Mesenchymal stem cell (in vitro differentiated cells and primary cell): ENCODE measurements around the gene ACSM4.
A peak's percentile ranks its signal among the peaks of the same experiment; 100 is the strongest.

Experiments used
- DNase-seq: peaks from one replicate; pipeline ENCODE4 v3.0.0-alpha.2; 2013
- H2AFZ ChIP-seq: one replicate; pipeline ENCODE4 v1.6.1; 2013; ENCODE audit warnings: low read depth, mild to moderate bottlenecking, control low read depth, inconsistent platforms, low read length, moderate library complexity
- H2AK5ac ChIP-seq: 2 replicates; pipeline ENCODE4 v1.6.1; 2013; ENCODE audit warnings: low read length, moderate library complexity, mild to moderate bottlenecking, inconsistent platforms; ENCODE audit not compliant: severe bottlenecking
- H2BK120ac ChIP-seq: one replicate; pipeline ENCODE4 v1.6.1; 2013; ENCODE audit warnings: low read depth, mild to moderate bottlenecking, inconsistent platforms, low read length, moderate library complexity
- H2BK12ac ChIP-seq, 2 experiments: one replicate each; pipeline ENCODE4 v1.6.1; 2013; ENCODE audit warnings: inconsistent platforms in 2 of 2, low read length in 2 of 2, mild to moderate bottlenecking in 2 of 2, moderate library complexity in 2 of 2, control low read depth in 1 of 2
- H2BK15ac ChIP-seq: one replicate; pipeline ENCODE4 v1.6.1; 2013; ENCODE audit warnings: mild to moderate bottlenecking, low read depth, inconsistent platforms; ENCODE audit not compliant: poor library complexity, severe bottlenecking
- H2BK5ac ChIP-seq: 2 replicates; pipeline ENCODE4 v1.6.1; 2013; ENCODE audit warnings: low read depth, mild to moderate bottlenecking, low read length, control low read depth, inconsistent platforms; ENCODE audit not compliant: poor library complexity, severe bottlenecking
- H3K14ac ChIP-seq, 2 experiments: one replicate each; pipeline ENCODE4 v1.6.1; 2013; ENCODE audit warnings: inconsistent platforms in 2 of 2, low read length in 2 of 2, control low read depth in 1 of 2, mild to moderate bottlenecking in 1 of 2, moderate library complexity in 1 of 2
- H3K18ac ChIP-seq, 2 experiments: one replicate each; pipeline ENCODE4 v1.6.1; 2013; ENCODE audit warnings: inconsistent platforms in 2 of 2, low read length in 2 of 2, control low read depth in 1 of 2, low read depth in 1 of 2, mild to moderate bottlenecking in 1 of 2
- H3K23ac ChIP-seq, 2 experiments: one replicate each; pipeline ENCODE4 v1.6.1; 2013; ENCODE audit warnings: inconsistent platforms in 2 of 2, low read length in 2 of 2, mild to moderate bottlenecking in 2 of 2, moderate library complexity in 2 of 2, control low read depth in 1 of 2
- H3K27ac ChIP-seq: 2 replicates; pipeline ENCODE4 v1.5.1; 2013; ENCODE audit warnings: mild to moderate bottlenecking, moderate library complexity, low read length, control low read depth, inconsistent platforms; ENCODE audit not compliant: poor library complexity, severe bottlenecking
- H3K27me3 ChIP-seq, 2 experiments: 2 replicates each; pipeline versions ENCODE4 v1.6.1 to v1.7.0; 2013; ENCODE audit warnings: low read length in 2 of 2, mild to moderate bottlenecking in 2 of 2, moderate library complexity in 2 of 2, control low read depth in 1 of 2, inconsistent platforms in 1 of 2; ENCODE audit not compliant: control insufficient read depth in 1 of 2, insufficient read depth in 1 of 2
- H3K36me3 ChIP-seq, 2 experiments: 2 replicates each; pipeline versions ENCODE4 v1.6.1 to v1.7.0; 2013; ENCODE audit warnings: low read length in 2 of 2, control low read depth in 1 of 2, inconsistent platforms in 1 of 2, low read depth in 1 of 2, mild to moderate bottlenecking in 1 of 2; ENCODE audit not compliant: insufficient read depth in 2 of 2, control insufficient read depth in 1 of 2
- H3K4ac ChIP-seq, 2 experiments: one replicate each; pipeline ENCODE4 v1.6.1; 2013; ENCODE audit warnings: inconsistent platforms in 2 of 2, low read length in 2 of 2, mild to moderate bottlenecking in 2 of 2, moderate library complexity in 2 of 2, control low read depth in 1 of 2, low read depth in 1 of 2
- H3K4me1 ChIP-seq: 2 replicates; pipeline ENCODE4 v1.6.1; 2013; ENCODE audit warnings: low read depth, low read length, control low read depth; ENCODE audit not compliant: control insufficient read depth, insufficient read depth
- H3K4me2 ChIP-seq: 2 replicates; pipeline ENCODE4 v1.6.1; 2013; ENCODE audit warnings: low read length, mild to moderate bottlenecking, inconsistent platforms; ENCODE audit not compliant: poor library complexity, severe bottlenecking
- H3K4me3 ChIP-seq, 2 experiments: 2 replicates each; pipeline versions ENCODE4 v1.5.1 to v1.7.0; 2013; ENCODE audit warnings: low read length in 2 of 2, mild to moderate bottlenecking in 2 of 2, control low read depth in 1 of 2, low read depth in 1 of 2; ENCODE audit not compliant: insufficient read depth in 1 of 2
- H3K79me1 ChIP-seq: replicated peaks from 2 replicates; pipeline ENCODE4 v1.6.1; 2013; ENCODE audit warnings: mild to moderate bottlenecking, control low read depth, low read length, inconsistent platforms; ENCODE audit not compliant: poor library complexity, severe bottlenecking
- H3K9ac ChIP-seq: 2 replicates; pipeline ENCODE4 v1.7.0; 2013; ENCODE audit warnings: mild to moderate bottlenecking, low read length, moderate library complexity
- H3K9me3 ChIP-seq: 2 replicates; pipeline ENCODE4 v1.7.0; 2013; ENCODE audit warnings: mild to moderate bottlenecking, low read length; ENCODE audit not compliant: control insufficient read depth
- H4K8ac ChIP-seq: one replicate; pipeline ENCODE4 v1.6.1; 2013; ENCODE audit warnings: inconsistent platforms, mild to moderate bottlenecking, low read length, moderate library complexity
- H4K91ac ChIP-seq: one replicate; pipeline ENCODE4 v1.6.1; 2013; ENCODE audit warnings: mild to moderate bottlenecking, low read length, inconsistent platforms
- WGBS: methylation state at CpG from one replicate; pipeline ENCODE4 v1.1.7; 2013; ENCODE audit warnings: mixed read lengths; 5-methylcytosine and 5-hydroxymethylcytosine counted together

The ACSM4 gene

GRCh38 chr12:7339675-7340074, 35.8 kb downstream of the ACSM4 start:
- Histone ChIP-seq H2AK5ac (no peak overlapping the region), H3K4ac (no peak overlapping the region), H3K9me3 (peaks cover 19% of the 10 kb centered on the region), H3K4me2 (no peak overlapping the region), H3K23ac (no peak overlapping the region), H2BK12ac (no peak overlapping the region), H2BK120ac (no peak overlapping the region), H4K91ac (no peak overlapping the region), H4K8ac (no peak overlapping the region), H3K27ac (no peak overlapping the region), H3K9ac (no peak overlapping the region), H3K27me3 (no peaks in the 10 kb centered on the region), H2BK5ac (no peak overlapping the region), H3K79me1 (no peaks in the 10 kb centered on the region), H2BK15ac (no peak overlapping the region), H3K36me3 (no peaks in the 10 kb centered on the region), H3K18ac (no peak overlapping the region), H2AFZ (no peak overlapping the region), H3K14ac (no peak overlapping the region), H3K4me1 (no peaks in the 10 kb centered on the region), H3K4me3 (no peak overlapping the region)
- DNase-seq: no peak
- WGBS: 78% methylated on average over 1 of the region's 1 CpG

- no peak overlapping the region for H2BK12ac ChIP-seq
- no peak overlapping the region for H2AK5ac ChIP-seq
- no peaks in the 10 kb centered on the region for H3K79me1 ChIP-seq
- H2BK5ac ChIP-seq: no peak overlapping the region
- H2AFZ ChIP-seq: no peak overlapping the region
- no peak overlapping the region for H3K4me2 ChIP-seq
- H4K8ac ChIP-seq: no peak overlapping the region
- no peak overlapping the region for H2BK120ac ChIP-seq
- H2BK15ac ChIP-seq: no peak overlapping the region
- no peak overlapping the region for H3K9ac ChIP-seq
- no peak overlapping the region for H3K4me3 ChIP-seq
- no peak overlapping the region for H3K18ac ChIP-seq
- DNase-seq: peak; percentile 5
- no peak overlapping the region for H3K14ac ChIP-seq
- no peaks in the 10 kb centered on the region for H3K36me3 ChIP-seq
- no peak overlapping the region for H3K4ac ChIP-seq
- H3K27ac ChIP-seq: no peak overlapping the region
- no peaks in the 10 kb centered on the region for H3K4me1 ChIP-seq
- peaks cover 0 to 3% of the 10 kb centered on the region in 2 experiments for H3K27me3 ChIP-seq
- no peak overlapping the region for H3K23ac ChIP-seq
- peaks cover 23% of the 10 kb centered on the region for H3K9me3 ChIP-seq
- no peak overlapping the region for H4K91ac ChIP-seq
Measured at GRCh38 chr12:7344833-7345606, 41.1 kb downstream of the ACSM4 start.

GRCh38 chr12:7346551-7347225, 42.8 kb downstream of the ACSM4 start:
- Histone ChIP-seq H4K8ac (no peak overlapping the region), H3K9me3 (peaks cover 21% of the 10 kb centered on the region), H3K27me3 (peaks cover 0 to 6% of the 10 kb centered on the region in 2 experiments), H3K4me1 (no peaks in the 10 kb centered on the region), H3K4ac (no peak overlapping the region), H3K27ac (no peak overlapping the region), H3K79me1 (no peaks in the 10 kb centered on the region), H3K14ac (no peak overlapping the region), H2BK15ac (no peak overlapping the region), H2BK5ac (no peak overlapping the region), H3K23ac (no peak overlapping the region), H2BK120ac (no peak overlapping the region), H2AFZ (no peak overlapping the region), H2AK5ac (no peak overlapping the region), H3K4me2 (no peak overlapping the region), H3K9ac (no peak overlapping the region), H3K18ac (no peak overlapping the region), H3K4me3 (no peak overlapping the region), H4K91ac (no peak overlapping the region), H2BK12ac (no peak overlapping the region), H3K36me3 (no peaks in the 10 kb centered on the region)
- DNase-seq: no peak
- WGBS: 85% methylated on average over 5 of the region's 6 CpGs

GRCh38 chr12:7349418-7349817, 45.5 kb downstream of the ACSM4 start:
- no peak overlapping the region for H2BK5ac ChIP-seq
- no peak overlapping the region for H3K23ac ChIP-seq
- no peaks in the 10 kb centered on the region for H3K36me3 ChIP-seq
- no peak for DNase-seq
- H4K91ac ChIP-seq: no peak overlapping the region
- no peak overlapping the region for H2BK120ac ChIP-seq
- H2BK12ac ChIP-seq: no peak overlapping the region
- H2BK15ac ChIP-seq: no peak overlapping the region
- H3K4ac ChIP-seq: no peak overlapping the region
- no peak overlapping the region for H3K18ac ChIP-seq
- H3K4me3 ChIP-seq: no peak overlapping the region
- H3K14ac ChIP-seq: no peak overlapping the region
- peaks cover 0 to 6% of the 10 kb centered on the region in 2 experiments for H3K27me3 ChIP-seq
- H3K79me1 ChIP-seq: no peaks in the 10 kb centered on the region
- H3K4me2 ChIP-seq: no peak overlapping the region
- H3K27ac ChIP-seq: no peak overlapping the region
- 0% methylated on average over 1 of the region's 4 CpGs for WGBS
- no peak overlapping the region for H2AK5ac ChIP-seq
- no peak overlapping the region for H3K9ac ChIP-seq
- H3K4me1 ChIP-seq: no peaks in the 10 kb centered on the region
- H2AFZ ChIP-seq: no peak overlapping the region
- no peak overlapping the region for H4K8ac ChIP-seq
- peaks cover 4% of the 10 kb centered on the region for H3K9me3 ChIP-seq
